Keratinocyte (primary cell): ENCODE measurements around the gene BTN3A1. TPM values are rescaled to one million over a fixed set of nuclear protein-coding genes. Genes with fewer than 3 reads are reported as not detected.

Experiments
- DNase-seq: peaks from one replicate; pipeline ENCODE4 v3.0.0-alpha.2; 2011; ENCODE audit warnings: low read depth, missing footprints, low spot score
- FAIRE-seq: peaks from 2 replicates; lab custom pipeline; 2011; peaks lifted over from hg19 to GRCh38; lab: Jason Lieb, UNC
- H2AFZ ChIP-seq: 2 replicates; pipeline ENCODE4 v1.6.0; 2012; ENCODE audit warnings: low read length, control low read depth, inconsistent platforms; ENCODE audit not compliant: control insufficient read depth
- H3K27ac ChIP-seq: 2 replicates; pipeline ENCODE4 v1.5.1; 2011; ENCODE audit warnings: low read length; ENCODE audit not compliant: control insufficient read depth, insufficient read depth
- H3K27me3 ChIP-seq: 3 replicates; pipeline ENCODE4 v1.6.0; 2011; ENCODE audit warnings: low read length; ENCODE audit not compliant: control insufficient read depth, insufficient read depth; ENCODE audit errors: extremely low read depth
- H3K36me3 ChIP-seq, 2 experiments: 2 replicates in 1 of 2; 3 replicates in 1 of 2; pipeline ENCODE4 v1.5.1; 2011; ENCODE audit warnings: low read length in 2 of 2, mild to moderate bottlenecking in 1 of 2; ENCODE audit not compliant: control insufficient read depth in 2 of 2, insufficient read depth in 2 of 2; ENCODE audit errors: extremely low read depth in 1 of 2
- H3K4me1 ChIP-seq: 3 replicates; pipeline ENCODE4 v1.5.1; 2011; ENCODE audit warnings: low read length; ENCODE audit not compliant: control insufficient read depth, insufficient read depth; ENCODE audit errors: extremely low read depth
- H3K4me2 ChIP-seq: 3 replicates; pipeline ENCODE4 v1.6.0; 2011; ENCODE audit warnings: low read depth, low read length; ENCODE audit not compliant: control insufficient read depth, insufficient read depth; ENCODE audit errors: extremely low read depth
- H3K4me3 ChIP-seq, 3 experiments: fragments of 200-600 bp in 1 of 3; sonication (generic) in 1 of 3; 2 replicates in 2 of 3; 3 replicates in 1 of 3; pipeline ENCODE4 v1.5.1; 2011 to 2016; ENCODE audit warnings: low read length in 3 of 3, mild to moderate bottlenecking in 3 of 3, control low read depth in 2 of 3, inconsistent platforms in 1 of 3, low read depth in 1 of 3, mixed read lengths in 1 of 3, mixed run types in 1 of 3, moderate library complexity in 1 of 3; ENCODE audit not compliant: control insufficient read depth in 2 of 3, insufficient read depth in 2 of 3; ENCODE audit errors: extremely low read depth in 1 of 3
- H3K79me2 ChIP-seq: 2 replicates; pipeline ENCODE4 v1.6.0; 2012; ENCODE audit warnings: low read length; ENCODE audit not compliant: control insufficient read depth, insufficient read depth
- H3K9ac ChIP-seq: 3 replicates; pipeline ENCODE4 v1.6.0; 2011; ENCODE audit warnings: low read length; ENCODE audit not compliant: control insufficient read depth, insufficient read depth; ENCODE audit errors: extremely low read depth
- H3K9me1 ChIP-seq: 3 replicates; pipeline ENCODE4 v1.6.0; 2011; ENCODE audit warnings: low read length; ENCODE audit not compliant: control insufficient read depth, insufficient read depth; ENCODE audit errors: extremely low read depth
- H3K9me3 ChIP-seq: 2 replicates; pipeline ENCODE4 v1.5.1; 2012; ENCODE audit warnings: low read depth, low read length; ENCODE audit not compliant: control insufficient read depth
- H4K20me1 ChIP-seq: 3 replicates; pipeline ENCODE4 v1.6.0; 2011; ENCODE audit warnings: low read length; ENCODE audit not compliant: control insufficient read depth, insufficient read depth; ENCODE audit errors: extremely low read depth
- EZH2 ChIP-seq: IDR thresholded peaks from one replicate; pipeline ENCODE4 v1.6.1; 2012; ENCODE audit warnings: inconsistent platforms, mild to moderate bottlenecking, low read length, moderate library complexity
- dilution Hi-C: fragments of 300-500 bp; cut with MboI; formaldehyde crosslinking; loops from one replicate; pipeline ENCODE4 v1.7.0; 2020; ENCODE audit warnings: low sequenced_read_pairs; ENCODE audit not compliant: extremely low pct_ligation_motif_present
- polyA plus RNA-seq, 5 experiments: library from polyadenylated mRNA; depleted of rRNA in 3 of 5; stranded (reverse) in 3 of 5; stranded (forward) in 1 of 5; unstranded in 1 of 5; fragments of >200 nt; gene quantifications; 1 replicate in 1 of 5; 2 replicates in 3 of 5; 3 replicates in 1 of 5; pipeline versions ENCODE4 v1.2.1 to v1.2.3, GENCODE V29; 2011 to 2012; ENCODE audit warnings: missing spikeins in 2 of 5, low read depth in 1 of 5, low replicate concordance in 1 of 5
- TF ChIP-seq, protein P1 (sequence below), 3 experiments: IDR thresholded peaks in 1 of 3; conservative IDR thresholded peaks in 1 of 3; optimal IDR thresholded peaks in 1 of 3; 2 replicates in 2 of 3; 3 replicates in 1 of 3; pipeline versions ENCODE3 to v1.5.1; 2011; ENCODE audit warnings: low read length in 3 of 3, mild to moderate bottlenecking in 3 of 3, moderate library complexity in 2 of 3, control low read depth in 1 of 3, inconsistent platforms in 1 of 3; ENCODE audit not compliant: insufficient read depth in 2 of 3; ENCODE audit errors: extremely low read depth in 1 of 3

The BTN3A1 gene
- polyA plus RNA-seq, 1 donor (not counting 4 experiments of a cell fraction or from before 2014, with no cell fraction given): 6.9 TPM

GRCh38 chr6:26422329-26422728, 20.3 kb downstream of the BTN3A1 start:
- Histone ChIP-seq H3K9ac (no peak overlapping the region), H2AFZ (no peak overlapping the region), H3K4me2 (peak overlapping the region; percentile 96), H3K27ac (no peak overlapping the region), H3K79me2 (no peaks in the 10 kb centered on the region), H3K4me1 (peaks cover 8% of the 10 kb centered on the region), H4K20me1 (no peaks in the 10 kb centered on the region), H3K4me3 (peak overlapping the region in 1 of 3 experiments; percentile 63), H3K9me1 (no peaks in the 10 kb centered on the region), H3K36me3 (peaks cover 2 to 3% of the 10 kb centered on the region in 2 experiments), H3K9me3 (no peaks in the 10 kb centered on the region), H3K27me3 (no peaks in the 10 kb centered on the region)
- TF ChIP-seq, protein P1, sequence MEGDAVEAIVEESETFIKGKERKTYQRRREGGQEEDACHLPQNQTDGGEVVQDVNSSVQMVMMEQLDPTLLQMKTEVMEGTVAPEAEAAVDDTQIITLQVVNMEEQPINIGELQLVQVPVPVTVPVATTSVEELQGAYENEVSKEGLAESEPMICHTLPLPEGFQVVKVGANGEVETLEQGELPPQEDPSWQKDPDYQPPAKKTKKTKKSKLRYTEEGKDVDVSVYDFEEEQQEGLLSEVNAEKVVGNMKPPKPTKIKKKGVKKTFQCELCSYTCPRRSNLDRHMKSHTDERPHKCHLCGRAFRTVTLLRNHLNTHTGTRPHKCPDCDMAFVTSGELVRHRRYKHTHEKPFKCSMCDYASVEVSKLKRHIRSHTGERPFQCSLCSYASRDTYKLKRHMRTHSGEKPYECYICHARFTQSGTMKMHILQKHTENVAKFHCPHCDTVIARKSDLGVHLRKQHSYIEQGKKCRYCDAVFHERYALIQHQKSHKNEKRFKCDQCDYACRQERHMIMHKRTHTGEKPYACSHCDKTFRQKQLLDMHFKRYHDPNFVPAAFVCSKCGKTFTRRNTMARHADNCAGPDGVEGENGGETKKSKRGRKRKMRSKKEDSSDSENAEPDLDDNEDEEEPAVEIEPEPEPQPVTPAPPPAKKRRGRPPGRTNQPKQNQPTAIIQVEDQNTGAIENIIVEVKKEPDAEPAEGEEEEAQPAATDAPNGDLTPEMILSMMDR (optimal IDR thresholded peaks at IDR 0.05 in 1 of 3, IDR thresholded peaks at IDR 0.05 in 1 of 3, conservative IDR thresholded peaks at IDR 0.05 in 1 of 3; ENCODE audit: extremely low read depth in 1 of 3, insufficient read depth in 2 of 3, low read length in 3 of 3): no peak
- TF ChIP-seq EZH2: no peak
- dilution Hi-C loops: no loop called here
- DNase-seq (no peak), FAIRE-seq (no peak)

- FAIRE-seq (no peak), DNase-seq (no peak)
- no peak overlapping the region for H3K4me3 ChIP-seq
- dilution Hi-C loops: no loop called here
- no peak overlapping the region for H3K27ac ChIP-seq
- no peak overlapping the region for H2AFZ ChIP-seq
- H3K4me2 ChIP-seq: no peak overlapping the region
- no peaks in the 10 kb centered on the region for H3K9me1 ChIP-seq
- no peak for TF ChIP-seq EZH2
- TF ChIP-seq, protein P1 (optimal IDR thresholded peaks at IDR 0.05 in 1 of 3, IDR thresholded peaks at IDR 0.05 in 1 of 3, conservative IDR thresholded peaks at IDR 0.05 in 1 of 3; ENCODE audit: extremely low read depth in 1 of 3, insufficient read depth in 2 of 3, low read length in 3 of 3): no peak
- H3K79me2 ChIP-seq: no peaks in the 10 kb centered on the region
- H3K27me3 ChIP-seq: no peaks in the 10 kb centered on the region
- H3K9me3 ChIP-seq: no peaks in the 10 kb centered on the region
- no peak overlapping the region for H3K9ac ChIP-seq
- H4K20me1 ChIP-seq: no peaks in the 10 kb centered on the region
- peaks cover 6 to 14% of the 10 kb centered on the region in 2 experiments for H3K36me3 ChIP-seq
- no peaks in the 10 kb centered on the region for H3K4me1 ChIP-seq
Measured at GRCh38 chr6:26426691-26427450, 24.8 kb downstream of the BTN3A1 start.
